GM19351 (cell line): Measurements from ENCODE around the gene CSAD.
"Not testable (repeated sequence)": the region's sequence is repeated elsewhere in the genome, so short reads cannot be mapped to it uniquely, and the experiment has no call there.

Experiments used
- ATAC-seq: cut with Tn5 transposase; IDR thresholded peaks from one replicate; pipeline ENCODE4 v1.9.1; 2021; ENCODE audit warnings: mild to moderate bottlenecking, moderate library complexity; ENCODE audit not compliant: unreplicated experiment

Gene CSAD

DNA sequence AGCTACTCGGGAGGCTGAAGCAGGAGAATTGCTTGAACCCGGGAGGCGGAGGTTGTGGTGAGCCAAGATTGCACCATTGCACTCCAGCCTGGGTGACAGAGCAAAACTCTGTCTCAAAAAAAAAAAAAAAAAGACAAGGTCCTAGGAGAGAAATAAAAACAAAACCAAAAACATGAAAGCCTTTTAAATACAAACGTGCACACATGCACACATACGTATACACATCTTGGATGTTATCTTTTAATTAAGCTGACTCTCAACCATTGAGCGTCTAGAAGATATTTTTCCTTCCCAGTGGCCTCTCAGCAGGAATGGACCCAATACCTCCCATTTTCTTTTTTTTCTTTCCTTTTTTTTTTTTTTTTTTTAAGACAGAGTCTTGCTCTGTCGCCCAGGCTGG lies 68.3 kb downstream of the CSAD start:
- not testable (repeated sequence) for ATAC-seq
